Effector memory CD4-positive, alpha-beta T cell (primary cell): ENCODE measurements around the gene GLCCI1.
A peak's percentile ranks its signal among the peaks of the same experiment; 100 is the strongest.

ENCODE experiments used
- DNase-seq, 3 donors: peaks; one replicate each; pipeline ENCODE4 v3.0.0-alpha.2; 2020
- H3K27ac ChIP-seq: 2 replicates; pipeline ENCODE4 v1.7.0; 2013; ENCODE audit warnings: mild to moderate bottlenecking, low read length, moderate library complexity; ENCODE audit not compliant: insufficient read depth, poor library complexity, severe bottlenecking
- H3K27me3 ChIP-seq: replicated peaks from 2 replicates; pipeline ENCODE4 v1.7.0; 2013; ENCODE audit warnings: mild to moderate bottlenecking, low read length; ENCODE audit not compliant: insufficient read depth, control insufficient read depth, poor library complexity, severe bottlenecking
- H3K36me3 ChIP-seq: 2 replicates; pipeline ENCODE4 v1.7.0; 2013; ENCODE audit warnings: mild to moderate bottlenecking, low read length, moderate library complexity; ENCODE audit not compliant: control insufficient read depth, insufficient read depth
- H3K4me1 ChIP-seq: 2 replicates; pipeline ENCODE4 v1.7.0; 2013; ENCODE audit warnings: low read length, mild to moderate bottlenecking; ENCODE audit not compliant: control insufficient read depth, insufficient read depth, poor library complexity, severe bottlenecking
- H3K4me3 ChIP-seq: 2 replicates; pipeline ENCODE4 v1.7.0; 2013; ENCODE audit warnings: low read length, low read depth, mild to moderate bottlenecking; ENCODE audit not compliant: insufficient read depth, poor library complexity, severe bottlenecking
- H3K9me3 ChIP-seq: 2 replicates; pipeline ENCODE4 v1.7.0; 2013; ENCODE audit warnings: mild to moderate bottlenecking, low read length, moderate library complexity; ENCODE audit not compliant: control insufficient read depth

The GLCCI1 gene

DNA sequence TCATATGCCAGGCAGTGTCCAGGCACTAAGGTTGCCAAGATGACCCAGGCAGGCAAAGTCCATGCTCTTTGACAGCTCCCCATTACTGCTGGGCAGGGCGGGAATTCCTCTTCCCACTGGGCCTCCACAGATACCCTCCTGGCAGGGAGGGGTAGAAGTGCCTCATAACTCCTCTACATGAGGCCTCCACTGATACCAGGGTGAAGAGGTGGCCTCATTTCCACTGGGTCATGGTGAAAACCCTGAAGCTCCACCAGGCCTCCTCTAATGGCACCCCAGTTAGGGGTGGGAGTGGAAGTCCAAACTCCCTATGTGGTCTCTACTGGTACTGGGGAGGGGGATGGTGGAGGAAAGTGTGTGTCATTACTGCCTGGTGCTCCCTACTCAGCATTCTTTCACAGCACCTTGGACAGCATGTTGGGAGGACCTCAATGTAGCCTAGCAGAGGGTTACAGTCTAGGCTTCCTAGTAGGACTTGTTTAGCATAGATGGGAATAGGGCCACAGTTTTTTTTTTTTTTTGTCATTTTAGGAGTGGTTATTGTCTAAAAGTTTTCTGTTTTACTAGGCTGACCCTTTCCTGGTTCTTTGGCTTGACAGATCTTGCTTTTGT lies 34.6 kb upstream of the GLCCI1 start:
- Histone ChIP-seq H3K27me3 (no peaks in the 10 kb centered on the region), H3K9me3 (no peaks in the 10 kb centered on the region), H3K4me3 (no peak overlapping the region), H3K4me1 (no peaks in the 10 kb centered on the region), H3K36me3 (no peaks in the 10 kb centered on the region), H3K27ac (no peak overlapping the region)
- DNase-seq = no peak

DNA sequence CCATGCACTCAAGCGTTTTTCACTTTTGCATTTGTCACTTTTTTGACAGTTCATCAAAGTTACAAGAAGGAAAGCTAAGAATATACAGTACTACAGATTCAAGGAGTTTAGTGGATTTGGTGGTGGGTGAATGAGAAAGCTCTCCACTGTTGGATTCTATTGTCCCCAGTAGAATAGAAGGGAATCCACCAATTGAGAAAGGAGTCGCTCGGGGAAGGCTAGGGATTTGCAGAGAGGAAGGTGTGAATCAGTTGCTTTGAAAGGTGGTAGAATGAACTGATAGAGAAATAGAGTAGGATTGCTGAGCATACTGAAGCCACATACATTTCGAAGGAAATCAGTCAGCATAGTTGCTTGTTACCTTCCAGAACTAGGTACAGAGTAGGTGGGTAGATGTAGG lies 33.7 kb upstream of the GLCCI1 start:
- no peak for DNase-seq
- Histone ChIP-seq H3K27me3 (no peaks in the 10 kb centered on the region), H3K9me3 (no peaks in the 10 kb centered on the region), H3K4me1 (no peaks in the 10 kb centered on the region), H3K27ac (no peak overlapping the region), H3K36me3 (no peaks in the 10 kb centered on the region), H3K4me3 (no peak overlapping the region)

DNA sequence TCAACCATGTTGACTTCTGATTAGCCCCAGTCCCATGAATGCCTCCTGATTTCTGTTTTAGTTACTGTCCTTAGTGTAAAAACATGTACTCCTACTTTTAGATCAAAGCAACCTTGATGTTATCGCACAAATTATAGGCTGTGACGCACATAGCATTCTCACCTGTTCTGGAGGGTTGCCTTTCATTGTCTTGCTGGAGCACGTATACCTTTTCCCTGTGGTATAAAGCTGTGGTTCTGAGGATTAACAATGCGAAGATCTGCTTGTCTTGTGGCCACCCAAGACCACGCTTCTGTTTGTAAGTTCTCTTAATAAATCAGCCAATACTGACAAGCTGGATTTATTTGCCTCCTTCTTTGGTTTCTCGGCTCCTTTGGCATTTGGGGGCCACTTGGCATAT lies 30.1 kb upstream of the GLCCI1 start:
- no peak overlapping the region for H3K27ac ChIP-seq
- no peaks in the 10 kb centered on the region for H3K4me1 ChIP-seq
- no peaks in the 10 kb centered on the region for H3K9me3 ChIP-seq
- H3K36me3 ChIP-seq = no peaks in the 10 kb centered on the region
- no peak for DNase-seq
- no peaks in the 10 kb centered on the region for H3K27me3 ChIP-seq
- no peak overlapping the region for H3K4me3 ChIP-seq

GRCh38 chr7:7943951-7944350 lies 24.6 kb upstream of the GLCCI1 start:
- DNase-seq = no peak
- H3K27ac ChIP-seq = peak overlapping the region; percentile 53
- H3K4me1 ChIP-seq = peaks cover 5% of the 10 kb centered on the region

GRCh38 chr7:7944619-7945282 lies 23.8 kb upstream of the GLCCI1 start:
- Histone ChIP-seq H3K27me3 (no peaks in the 10 kb centered on the region), H3K9me3 (no peaks in the 10 kb centered on the region), H3K36me3 (no peaks in the 10 kb centered on the region), H3K27ac (peak overlapping the region; percentile 53), H3K4me1 (peaks cover 5% of the 10 kb centered on the region), H3K4me3 (peak overlapping the region; percentile 38)
- DNase-seq = peak; percentile 35 to 46 (median 43)

More at GRCh38 chr7:7943951-7944350, 24.6 kb upstream of the GLCCI1 start:
- no peaks in the 10 kb centered on the region for H3K27me3 ChIP-seq
- no peak overlapping the region for H3K4me3 ChIP-seq
- H3K9me3 ChIP-seq = no peaks in the 10 kb centered on the region
- no peaks in the 10 kb centered on the region for H3K36me3 ChIP-seq

GRCh38 chr7:7946486-7946885 lies 22.1 kb upstream of the GLCCI1 start:
- Histone ChIP-seq H3K4me3 (no peak overlapping the region), H3K9me3 (no peaks in the 10 kb centered on the region), H3K36me3 (no peaks in the 10 kb centered on the region), H3K27me3 (no peaks in the 10 kb centered on the region), H3K27ac (no peak overlapping the region), H3K4me1 (peaks cover 5% of the 10 kb centered on the region)
- DNase-seq = no peak

GRCh38 chr7:7948232-7948631 lies 20.4 kb upstream of the GLCCI1 start:
- no peak overlapping the region for H3K27ac ChIP-seq
- H3K4me3 ChIP-seq = no peak overlapping the region
- no peaks in the 10 kb centered on the region for H3K27me3 ChIP-seq
- no peak for DNase-seq
- H3K9me3 ChIP-seq = no peaks in the 10 kb centered on the region
- no peaks in the 10 kb centered on the region for H3K36me3 ChIP-seq
- H3K4me1 ChIP-seq = peaks cover 5% of the 10 kb centered on the region

DNA sequence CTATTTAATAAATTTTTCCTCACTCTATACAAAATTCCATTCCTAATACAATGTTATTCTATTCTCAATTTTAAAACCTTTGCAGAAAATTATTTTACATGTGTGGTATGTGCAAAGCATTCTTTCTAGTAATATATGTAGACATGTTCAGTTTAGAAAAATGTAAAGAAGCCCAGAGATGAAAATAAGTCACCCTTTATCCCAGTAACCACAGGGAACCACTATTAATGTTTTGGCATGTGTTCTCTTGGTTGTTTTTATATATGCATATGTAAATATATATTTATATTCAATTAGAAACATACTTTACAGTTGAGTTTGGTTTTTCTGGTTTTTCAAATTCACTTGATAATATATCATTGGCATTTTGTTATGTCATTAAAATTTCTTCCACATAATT lies 14.8 kb upstream of the GLCCI1 start:
- Histone ChIP-seq H3K27me3 (no peaks in the 10 kb centered on the region), H3K9me3 (no peaks in the 10 kb centered on the region), H3K27ac (no peak overlapping the region), H3K36me3 (no peaks in the 10 kb centered on the region), H3K4me1 (no peaks in the 10 kb centered on the region), H3K4me3 (no peak overlapping the region)
- DNase-seq = no peak

GRCh38 chr7:7956531-7957128 lies 12.0 kb upstream of the GLCCI1 start:
- Histone ChIP-seq H3K36me3 (no peaks in the 10 kb centered on the region), H3K27ac (no peak overlapping the region), H3K27me3 (no peaks in the 10 kb centered on the region), H3K9me3 (no peaks in the 10 kb centered on the region), H3K4me3 (no peak overlapping the region), H3K4me1 (no peaks in the 10 kb centered on the region)
- DNase-seq = no peak

DNA sequence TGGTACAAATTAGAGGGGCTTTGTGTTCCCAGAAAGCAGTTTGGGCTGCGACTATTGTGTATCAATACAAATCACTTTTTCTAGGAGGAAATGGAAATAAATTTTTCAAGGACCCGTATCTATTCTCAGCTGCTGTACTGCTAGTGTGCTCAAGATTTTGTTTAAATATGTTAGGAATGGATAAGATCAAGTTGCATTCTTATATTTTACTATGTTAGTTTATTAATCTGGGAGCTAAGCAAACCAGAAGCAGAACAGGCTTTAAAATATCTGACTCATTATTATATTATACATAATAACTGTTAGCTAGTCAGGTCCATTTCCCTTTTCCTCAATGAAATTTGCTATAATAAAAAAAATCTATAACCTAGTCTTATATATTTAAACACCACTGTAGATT lies 11.1 kb upstream of the GLCCI1 start:
- no peaks in the 10 kb centered on the region for H3K27me3 ChIP-seq
- H3K4me1 ChIP-seq = no peaks in the 10 kb centered on the region
- no peak overlapping the region for H3K4me3 ChIP-seq
- H3K27ac ChIP-seq = no peak overlapping the region
- no peaks in the 10 kb centered on the region for H3K36me3 ChIP-seq
- DNase-seq = no peak
- H3K9me3 ChIP-seq = no peaks in the 10 kb centered on the region
